ENCODE results near the gene LARGE2. TPM values are rescaled to one million over a fixed set of nuclear protein-coding genes. Genes with fewer than 3 reads are reported as not detected.

Gene LARGE2
- total RNA-seq, 2 donors from 2014 or later, result 0.62 to 1.1 TPM

GRCh38 chr11:45933131-45933831 lies 10.8 kb downstream of the LARGE2 start:
- H3K27ac Mint-ChIP-seq, result peak overlapping the region in 1 of 2 donors; percentile 53
- no peaks in the 10 kb centered on the region for H3K9me3 Mint-ChIP-seq
- DNase-seq (ENCODE audit: low spot score in 2 of 2) (no peak), ATAC-seq (no peak)
- no peaks in the 10 kb centered on the region for H3K36me3 Mint-ChIP-seq

GRCh38 chr11:45933846-45934579 lies 11.6 kb downstream of the LARGE2 start:
- Mint-ChIP-seq H3K36me3 (no peaks in the 10 kb centered on the region), H3K27ac (no peak overlapping the region), H3K9me3 (no peaks in the 10 kb centered on the region)
- ATAC-seq (no peak), DNase-seq (ENCODE audit: low spot score in 2 of 2) (no peak)

GRCh38 chr11:45934580-45935318 lies 12.3 kb downstream of the LARGE2 start:
- ATAC-seq (no peak), DNase-seq (ENCODE audit: low spot score in 2 of 2) (no peak)
- H3K36me3 Mint-ChIP-seq, result no peaks in the 10 kb centered on the region
- H3K27ac Mint-ChIP-seq, result no peak overlapping the region
- no peaks in the 10 kb centered on the region for H3K9me3 Mint-ChIP-seq

GRCh38 chr11:45935349-45936064 lies 13.1 kb downstream of the LARGE2 start:
- Mint-ChIP-seq H3K27ac (no peak overlapping the region), H3K9me3 (no peaks in the 10 kb centered on the region), H3K36me3 (no peaks in the 10 kb centered on the region)
- no peak for DNase-seq (ENCODE audit: low spot score in 2 of 2)
- no peak for ATAC-seq

- Mint-ChIP-seq H3K27ac (no peak overlapping the region), H3K36me3 (no peaks in the 10 kb centered on the region), H3K9me3 (no peaks in the 10 kb centered on the region)
- ATAC-seq, result no peak
- no peak for DNase-seq (ENCODE audit: low spot score in 2 of 2)
Measured at GRCh38 chr11:45936511-45937054, 14.1 kb downstream of the LARGE2 start.

- Mint-ChIP-seq H3K9me3 (no peaks in the 10 kb centered on the region), H3K36me3 (no peaks in the 10 kb centered on the region), H3K27ac (no peak overlapping the region)
- DNase-seq (ENCODE audit: low spot score in 2 of 2) (no peak), ATAC-seq (no peak)
Measured at GRCh38 chr11:45937916-45938315, 15.5 kb downstream of the LARGE2 start.

GRCh38 chr11:45939836-45940235 lies 17.4 kb downstream of the LARGE2 start:
- no peaks in the 10 kb centered on the region for H3K36me3 Mint-ChIP-seq

GRCh38 chr11:45941285-45941684 lies 18.8 kb downstream of the LARGE2 start:
- Mint-ChIP-seq H3K36me3 (no peaks in the 10 kb centered on the region), H3K9me3 (no peaks in the 10 kb centered on the region), H3K27ac (no peak overlapping the region)
- DNase-seq (ENCODE audit: low spot score in 2 of 2), result no peak
- ATAC-seq, result peak; percentile 37 to 63

More at GRCh38 chr11:45939836-45940235, 17.4 kb downstream of the LARGE2 start:
- no peak overlapping the region for H3K27ac Mint-ChIP-seq
- H3K9me3 Mint-ChIP-seq, result no peaks in the 10 kb centered on the region
- DNase-seq (ENCODE audit: low spot score in 2 of 2) (no peak), ATAC-seq (no peak)

GRCh38 chr11:45942381-45942780 lies 19.9 kb downstream of the LARGE2 start:
- peak overlapping the region in 1 of 2 donors; percentile 47 for H3K27ac Mint-ChIP-seq
- H3K36me3 Mint-ChIP-seq, result no peaks in the 10 kb centered on the region
- DNase-seq (ENCODE audit: low spot score in 2 of 2) (no peak), ATAC-seq (no peak)
- no peaks in the 10 kb centered on the region for H3K9me3 Mint-ChIP-seq

- DNase-seq (ENCODE audit: low spot score in 2 of 2) (no peak), ATAC-seq (no peak)
- no peaks in the 10 kb centered on the region for H3K9me3 Mint-ChIP-seq
- H3K27ac Mint-ChIP-seq, result no peak overlapping the region
- H3K36me3 Mint-ChIP-seq, result no peaks in the 10 kb centered on the region
Measured at GRCh38 chr11:45945397-45945999, 23.0 kb downstream of the LARGE2 start.

- no peak for ATAC-seq
- Mint-ChIP-seq H3K9me3 (no peaks in the 10 kb centered on the region), H3K27ac (no peak overlapping the region), H3K36me3 (no peaks in the 10 kb centered on the region)
- no peak for DNase-seq (ENCODE audit: low spot score in 2 of 2)
Measured at GRCh38 chr11:45947885-45948284, 25.4 kb downstream of the LARGE2 start.

GRCh38 chr11:45948356-45948755 lies 25.9 kb downstream of the LARGE2 start:
- ATAC-seq (no peak), DNase-seq (ENCODE audit: low spot score in 2 of 2) (no peak)
- Mint-ChIP-seq H3K9me3 (no peaks in the 10 kb centered on the region), H3K36me3 (no peaks in the 10 kb centered on the region), H3K27ac (no peak overlapping the region)

GRCh38 chr11:45949992-45950407 lies 27.5 kb downstream of the LARGE2 start:
- H3K27ac Mint-ChIP-seq, result no peak overlapping the region
- H3K9me3 Mint-ChIP-seq, result no peaks in the 10 kb centered on the region
- DNase-seq (ENCODE audit: low spot score in 2 of 2) (no peak), ATAC-seq (no peak)
- no peaks in the 10 kb centered on the region for H3K36me3 Mint-ChIP-seq

- H3K36me3 Mint-ChIP-seq, result no peaks in the 10 kb centered on the region
- ATAC-seq, result no peak
- no peak overlapping the region for H3K27ac Mint-ChIP-seq
- H3K9me3 Mint-ChIP-seq, result no peaks in the 10 kb centered on the region
- no peak for DNase-seq (ENCODE audit: low spot score in 2 of 2)
Measured at GRCh38 chr11:45959851-45960250, 37.4 kb downstream of the LARGE2 start.

GRCh38 chr11:45960387-45961095 lies 38.1 kb downstream of the LARGE2 start:
- H3K36me3 Mint-ChIP-seq, result no peaks in the 10 kb centered on the region
- DNase-seq (ENCODE audit: low spot score in 2 of 2) (no peak), ATAC-seq (no peak)
- no peaks in the 10 kb centered on the region for H3K9me3 Mint-ChIP-seq
- H3K27ac Mint-ChIP-seq, result no peak overlapping the region
